SJCRH30 (cell line): ENCODE data around the gene PHF5A. TPM values are rescaled to one million over a fixed set of nuclear protein-coding genes. Genes with fewer than 3 reads are reported as not detected.
"Not testable (repeated sequence)": the region's sequence is repeated elsewhere in the genome, so short reads cannot be mapped to it uniquely, and the experiment has no call there.

Source experiments
- DNase-seq, 2 experiments: peaks; one replicate each; pipeline ENCODE4 v3.0.0-alpha.2; 2015 to 2020
- H3K27ac ChIP-seq: fragments of 250-450 bp; sonication (Bioruptor Pico); 2 replicates; pipeline ENCODE4 v1.5.1; 2020; ENCODE audit warnings: mild to moderate bottlenecking, moderate library complexity
- H3K27me3 ChIP-seq: fragments of 250-450 bp; sonication (Bioruptor Pico); 2 replicates; pipeline ENCODE4 v1.5.1; 2020; ENCODE audit warnings: mild to moderate bottlenecking, moderate library complexity
- H3K36me3 ChIP-seq: fragments of 250-450 bp; sonication (Bioruptor Pico); 2 replicates; pipeline ENCODE4 v1.5.1; 2020; ENCODE audit warnings: mild to moderate bottlenecking, moderate library complexity
- H3K4me1 ChIP-seq: fragments of 250-450 bp; sonication (Bioruptor Pico); 2 replicates; pipeline ENCODE4 v1.5.1; 2020; ENCODE audit warnings: mild to moderate bottlenecking, moderate library complexity
- H3K4me3 ChIP-seq: fragments of 250-450 bp; sonication (Bioruptor Pico); 2 replicates; pipeline ENCODE4 v1.5.1; 2020; ENCODE audit warnings: mild to moderate bottlenecking, moderate library complexity
- H3K9me3 ChIP-seq: fragments of 250-450 bp; sonication (Bioruptor Pico); replicated peaks from 2 replicates; pipeline ENCODE4 v1.5.1; 2020; ENCODE audit warnings: mild to moderate bottlenecking, moderate library complexity
- total RNA-seq: library from RNA; depleted of rRNA; stranded (reverse); fragments of >200 nt; shearing (Covaris generic); gene quantifications from 2 replicates; pipeline ENCODE4 v1.2.3, GENCODE V29; 2014

The PHF5A gene
- total RNA-seq, 1 experiment from 2014 or later: 98.8 TPM

GRCh38 chr22:41446057-41446501 is 22.4 kb downstream of the PHF5A start:
- H3K27me3 ChIP-seq: no peaks in the 10 kb centered on the region
- no peaks in the 10 kb centered on the region for H3K9me3 ChIP-seq
- H3K36me3 ChIP-seq: no peaks in the 10 kb centered on the region
- peak overlapping the region; percentile 64 for H3K27ac ChIP-seq
- DNase-seq: peak; percentile 16 to 36
- no peaks in the 10 kb centered on the region for H3K4me1 ChIP-seq
- peak overlapping the region; percentile 71 for H3K4me3 ChIP-seq

- Histone ChIP-seq H3K9me3 (no peaks in the 10 kb centered on the region), H3K27me3 (no peaks in the 10 kb centered on the region), H3K4me1 (no peaks in the 10 kb centered on the region), H3K4me3 (peak overlapping the region; percentile 71), H3K27ac (peak overlapping the region; percentile 64; the same call in 1 of the 2 replicates), H3K36me3 (no peaks in the 10 kb centered on the region)
- peak; percentile 30 to 58 for DNase-seq
Observed at GRCh38 chr22:41445129-41446056, 23.1 kb downstream of the PHF5A start.

- peak; percentile 97 to 98 for DNase-seq
- H3K9me3 ChIP-seq: no peaks in the 10 kb centered on the region
- peak overlapping the region; percentile 71 for H3K4me3 ChIP-seq
- peak overlapping the region; percentile 10; the same call in 1 of the 2 replicates for H3K27ac ChIP-seq
- H3K4me1 ChIP-seq: peaks cover 2% of the 10 kb centered on the region; the same call in 1 of the 2 replicates
- no peaks in the 10 kb centered on the region for H3K36me3 ChIP-seq
- no peaks in the 10 kb centered on the region for H3K27me3 ChIP-seq
Observed at GRCh38 chr22:41444360-41445128, 23.9 kb downstream of the PHF5A start.

- Histone ChIP-seq H3K4me1 (peaks cover 12% of the 10 kb centered on the region), H3K36me3 (no peaks in the 10 kb centered on the region), H3K27me3 (no peaks in the 10 kb centered on the region), H3K9me3 (no peaks in the 10 kb centered on the region), H3K27ac (no peak overlapping the region), H3K4me3 (no peak overlapping the region)
- no peak for DNase-seq
Observed at GRCh38 chr22:41442240-41442792, 26.2 kb downstream of the PHF5A start.

- not testable (repeated sequence) for H3K27me3 ChIP-seq, DNase-seq, H3K27ac ChIP-seq, H3K4me3 ChIP-seq, H3K9me3 ChIP-seq
- H3K4me1 ChIP-seq: peaks cover 12% of the 10 kb centered on the region
- H3K36me3 ChIP-seq: peaks cover 11% of the 10 kb centered on the region; the same call in 1 of the 2 replicates
Observed at GRCh38 chr22:41440511-41440910, 28.0 kb downstream of the PHF5A start.

GRCh38 chr22:41437198-41437597 is 31.3 kb downstream of the PHF5A start:
- Histone ChIP-seq H3K9me3 (no peaks in the 10 kb centered on the region), H3K4me3 (no peak overlapping the region), H3K4me1 (peaks cover 12% of the 10 kb centered on the region), H3K27ac (no peak overlapping the region), H3K27me3 (no peaks in the 10 kb centered on the region), H3K36me3 (peaks cover 11% of the 10 kb centered on the region; the same call in 1 of the 2 replicates)
- DNase-seq: no peak

GRCh38 chr22:41436322-41437113 is 32.0 kb downstream of the PHF5A start:
- Histone ChIP-seq H3K36me3 (peaks cover 11% of the 10 kb centered on the region; the same call in 1 of the 2 replicates), H3K4me3 (no peak overlapping the region), H3K4me1 (peaks cover 12% of the 10 kb centered on the region), H3K9me3 (no peaks in the 10 kb centered on the region), H3K27ac (no peak overlapping the region), H3K27me3 (no peaks in the 10 kb centered on the region)
- no peak for DNase-seq

- Histone ChIP-seq H3K36me3 (peaks cover 11% of the 10 kb centered on the region; the same call in 1 of the 2 replicates), H3K4me3 (no peak overlapping the region), H3K9me3 (no peaks in the 10 kb centered on the region), H3K27me3 (no peaks in the 10 kb centered on the region), H3K4me1 (peaks cover 12% of the 10 kb centered on the region), H3K27ac (no peak overlapping the region)
- no peak for DNase-seq
Observed at GRCh38 chr22:41435560-41435959, 32.9 kb downstream of the PHF5A start.

GRCh38 chr22:41434361-41435003 is 34.0 kb downstream of the PHF5A start:
- H3K27ac ChIP-seq, H3K4me3 ChIP-seq, H3K9me3 ChIP-seq, H3K27me3 ChIP-seq, DNase-seq: not testable (repeated sequence)
- H3K36me3 ChIP-seq: peaks cover 11% of the 10 kb centered on the region; the same call in 1 of the 2 replicates
- peaks cover 11% of the 10 kb centered on the region for H3K4me1 ChIP-seq

GRCh38 chr22:41433480-41433879 is 35.0 kb downstream of the PHF5A start:
- DNase-seq, H3K4me3 ChIP-seq, H3K27me3 ChIP-seq, H3K4me1 ChIP-seq, H3K9me3 ChIP-seq, H3K27ac ChIP-seq: not testable (repeated sequence)
- peaks cover 11% of the 10 kb centered on the region; the same call in 1 of the 2 replicates for H3K36me3 ChIP-seq

- Histone ChIP-seq H3K4me3 (no peak overlapping the region), H3K36me3 (peaks cover 7% of the 10 kb centered on the region; the same call in 1 of the 2 replicates), H3K27ac (no peak overlapping the region), H3K9me3 (no peaks in the 10 kb centered on the region), H3K27me3 (no peaks in the 10 kb centered on the region), H3K4me1 (peaks cover 4% of the 10 kb centered on the region; the same call in 1 of the 2 replicates)
- DNase-seq: no peak
Observed at GRCh38 chr22:41431656-41432055, 36.8 kb downstream of the PHF5A start.

GRCh38 chr22:41429951-41430332 is 38.5 kb downstream of the PHF5A start:
- no peak for DNase-seq
- Histone ChIP-seq H3K4me1 (peaks cover 10% of the 10 kb centered on the region), H3K27ac (no peak overlapping the region), H3K36me3 (no peaks in the 10 kb centered on the region; the same call in 1 of the 2 replicates), H3K4me3 (no peak overlapping the region), H3K27me3 (no peaks in the 10 kb centered on the region), H3K9me3 (no peaks in the 10 kb centered on the region)

- no peaks in the 10 kb centered on the region for H3K9me3 ChIP-seq
- no peak overlapping the region for H3K4me3 ChIP-seq
- peaks cover 10% of the 10 kb centered on the region for H3K4me1 ChIP-seq
- H3K27ac ChIP-seq: no peak overlapping the region
- H3K36me3 ChIP-seq: no peaks in the 10 kb centered on the region; the same call in 1 of the 2 replicates
- DNase-seq: peak; percentile 35 to 42
- H3K27me3 ChIP-seq: no peaks in the 10 kb centered on the region
Observed at GRCh38 chr22:41429232-41429950, 39.1 kb downstream of the PHF5A start.
